GM18909 (cell line): ENCODE data around the gene SPATA32.

Source experiments
- ATAC-seq: cut with Tn5 transposase; IDR thresholded peaks from one replicate; pipeline ENCODE4 v1.9.1; 2021; ENCODE audit warnings: mild to moderate bottlenecking; ENCODE audit not compliant: unreplicated experiment, poor library complexity

SPATA32 gene

DNA sequence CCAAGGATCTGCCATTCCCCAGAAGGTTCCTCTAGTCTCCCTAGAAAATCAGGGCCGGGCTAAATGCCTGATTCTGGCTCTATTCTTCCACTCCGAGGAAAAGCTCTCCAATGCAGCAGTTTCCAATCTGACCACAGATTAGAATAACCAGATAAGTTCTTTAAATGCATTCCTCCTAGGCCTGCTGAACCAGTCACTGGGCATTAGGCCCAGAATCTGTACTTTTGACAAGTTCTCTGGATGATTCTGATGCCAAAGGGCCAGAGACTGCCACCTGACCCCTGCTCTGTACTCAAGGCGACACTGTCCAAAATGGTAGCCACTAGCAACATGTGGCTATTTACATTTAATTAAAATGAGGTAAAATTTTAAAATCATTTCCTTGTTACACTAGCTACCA is 32.6 kb upstream of the SPATA32 start:
- no peak for ATAC-seq

DNA sequence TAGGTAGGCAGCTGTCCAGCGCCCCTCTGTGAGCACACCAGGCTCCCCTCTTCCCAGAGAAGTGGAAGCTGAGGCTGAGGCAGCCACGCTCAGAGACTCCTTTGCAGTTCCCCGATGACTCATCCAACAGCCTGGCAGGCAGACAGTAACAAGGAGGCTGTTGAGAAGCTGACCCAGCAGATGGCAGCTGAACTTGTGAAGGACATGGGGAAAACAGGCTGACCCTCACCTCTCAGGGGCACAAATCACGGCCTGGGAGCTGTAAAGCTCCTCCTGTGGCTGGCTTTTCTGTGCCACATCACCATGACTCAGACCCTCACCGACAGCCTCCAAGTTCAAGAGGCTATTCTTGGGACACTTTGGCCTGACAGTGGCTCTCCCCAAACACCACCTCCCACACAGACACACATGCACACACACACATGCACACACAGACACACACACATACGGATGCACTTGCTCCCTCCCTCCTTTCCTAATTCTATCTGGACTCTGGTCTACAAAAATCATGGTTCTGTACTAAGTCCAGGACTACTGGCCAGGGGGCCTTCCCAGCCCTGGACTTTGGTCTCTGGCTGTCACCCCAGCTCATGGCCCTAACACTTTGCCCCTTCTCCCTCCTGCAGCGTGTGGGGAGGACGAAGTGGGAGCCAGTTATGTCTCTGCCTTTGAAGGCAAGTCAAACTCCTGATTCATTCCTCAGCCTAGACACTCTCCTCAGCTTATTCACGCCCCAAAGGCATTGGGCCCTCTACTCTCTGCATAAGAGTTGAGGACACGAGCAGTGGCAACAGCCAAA is 31.7 kb upstream of the SPATA32 start:
- no peak for ATAC-seq

DNA sequence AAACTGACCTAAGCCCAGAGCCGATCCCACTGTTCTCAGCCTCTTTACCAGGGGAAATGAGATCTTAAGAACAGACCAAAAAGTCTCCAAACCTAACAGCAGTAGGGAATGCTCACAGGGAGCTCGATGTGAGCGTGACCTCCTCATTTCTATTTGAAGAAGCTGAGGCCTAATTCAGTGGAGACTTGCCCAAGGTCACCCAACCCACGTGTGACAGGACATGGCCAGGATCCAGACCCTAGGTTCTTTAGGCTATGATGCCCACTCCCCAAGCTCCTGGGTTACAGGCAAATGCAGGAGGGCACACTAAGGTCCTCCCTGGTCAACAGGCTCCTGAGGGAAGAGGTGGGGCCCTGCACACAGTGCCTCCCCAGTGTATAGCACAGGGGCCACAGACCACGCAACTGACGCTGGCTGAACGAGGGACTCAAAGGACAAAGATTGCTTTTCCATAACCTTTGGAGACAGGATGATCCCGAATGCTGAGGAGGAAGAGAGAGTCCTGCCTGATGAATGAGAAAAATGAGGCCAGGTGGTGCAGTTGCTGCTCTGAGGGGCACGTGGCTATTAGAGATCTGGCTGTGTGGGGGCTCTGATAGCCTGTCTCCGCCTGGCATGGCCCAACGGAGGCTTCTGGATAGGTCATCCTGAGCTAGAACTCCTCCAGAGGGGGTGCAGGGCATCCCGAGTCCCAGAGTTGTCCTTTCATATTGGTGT is 31.0 kb upstream of the SPATA32 start:
- no peak for ATAC-seq

DNA sequence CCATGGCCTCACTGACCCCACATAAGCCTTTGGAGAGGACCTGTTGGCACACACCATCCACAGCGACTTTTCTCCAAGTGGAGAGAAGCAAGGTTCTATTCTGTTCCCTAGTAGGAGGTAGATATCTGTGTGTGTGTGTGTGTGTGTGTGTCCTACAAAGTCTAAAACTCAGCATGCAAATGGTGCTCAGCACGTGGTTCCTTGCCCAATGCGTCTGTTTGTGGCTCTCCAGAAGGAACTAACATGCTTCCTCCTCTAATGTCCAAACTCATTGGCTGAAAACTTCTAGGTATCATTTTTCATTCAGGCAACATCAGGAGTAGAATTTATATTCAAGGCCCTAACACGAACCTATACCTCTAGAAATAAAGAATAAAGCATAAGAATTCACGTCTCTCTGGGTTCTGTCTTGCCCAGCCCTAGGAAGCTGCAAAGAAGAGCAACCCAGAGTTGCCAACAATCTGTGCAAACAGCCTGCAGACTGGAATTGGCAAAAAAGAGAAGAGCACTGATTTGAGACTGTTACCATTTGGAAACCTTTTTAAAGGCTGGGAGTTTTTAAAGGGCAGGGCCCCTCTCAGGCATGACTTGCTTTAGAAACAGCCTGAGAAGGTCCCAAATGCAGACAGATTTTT is 29.4 kb upstream of the SPATA32 start:
- no peak for ATAC-seq

DNA sequence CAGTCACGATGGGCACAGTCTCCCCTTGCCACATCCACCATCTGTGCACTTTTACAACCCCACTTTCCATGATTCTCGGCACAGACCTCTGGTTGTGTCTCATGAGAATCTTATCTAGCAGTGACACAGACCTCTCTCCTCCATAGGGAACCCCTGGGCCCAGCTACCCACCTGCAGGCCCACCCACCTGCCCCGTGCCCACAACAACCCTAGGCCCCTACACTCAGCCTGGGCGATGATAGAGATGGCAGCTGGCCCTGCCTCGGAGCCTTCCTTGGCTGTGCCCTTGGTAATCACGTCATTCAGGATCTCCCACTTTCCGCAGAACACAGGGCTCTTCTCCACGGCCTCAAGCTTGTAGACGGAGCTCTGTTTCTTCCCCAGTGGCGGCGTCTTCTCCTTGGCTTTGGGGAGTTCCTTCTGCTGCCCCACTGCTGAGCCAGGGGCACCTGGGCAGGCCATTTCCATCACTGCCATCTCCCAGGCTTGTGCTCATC is 28.4 kb upstream of the SPATA32 start:
- ATAC-seq = no peak

DNA sequence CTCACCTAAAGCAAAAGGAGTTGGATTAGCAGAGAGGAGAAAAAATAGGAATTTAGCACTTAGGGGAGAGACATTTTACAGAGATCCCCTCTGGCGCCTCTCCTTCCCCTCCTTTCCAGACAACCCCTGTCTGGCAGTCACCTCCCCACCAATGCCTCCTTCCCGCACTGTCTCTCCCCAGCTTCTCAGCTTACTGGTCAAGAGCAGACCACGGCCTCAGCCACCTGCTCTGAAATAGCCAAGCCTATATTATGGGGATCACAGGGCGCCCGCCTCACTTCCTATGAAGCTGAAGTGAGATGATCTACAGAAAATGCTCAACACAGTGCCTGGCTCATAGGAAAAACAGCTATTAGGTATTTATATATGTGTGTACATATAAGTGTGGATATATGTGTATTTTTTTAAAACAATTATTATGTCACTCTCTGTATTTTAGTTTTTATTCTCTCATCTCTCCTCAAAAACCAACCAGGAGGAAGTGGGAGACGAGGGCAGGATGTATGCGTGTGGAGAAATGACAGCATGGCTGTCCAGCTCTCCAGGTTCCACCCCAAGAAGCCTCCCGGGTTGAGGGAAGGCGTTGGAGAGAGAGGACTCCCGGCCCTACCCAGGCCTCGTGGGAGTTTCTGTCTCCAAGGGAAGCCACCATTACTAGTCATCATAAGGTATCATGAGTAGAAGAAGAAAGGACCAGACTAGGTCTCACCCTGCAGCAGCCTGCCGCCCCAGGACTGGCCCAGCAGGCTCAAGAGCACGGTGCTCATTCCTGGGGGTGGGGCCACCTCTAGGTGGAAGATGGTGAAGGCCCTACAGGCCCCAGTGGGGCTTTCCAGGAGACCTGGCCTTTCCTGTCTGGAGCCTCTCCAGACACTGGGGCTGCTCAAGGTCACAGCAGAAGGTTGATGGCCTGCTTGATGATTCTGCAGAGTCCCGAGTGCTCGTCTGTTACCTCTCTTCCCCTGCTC is 27.7 kb upstream of the SPATA32 start:
- no peak for ATAC-seq

DNA sequence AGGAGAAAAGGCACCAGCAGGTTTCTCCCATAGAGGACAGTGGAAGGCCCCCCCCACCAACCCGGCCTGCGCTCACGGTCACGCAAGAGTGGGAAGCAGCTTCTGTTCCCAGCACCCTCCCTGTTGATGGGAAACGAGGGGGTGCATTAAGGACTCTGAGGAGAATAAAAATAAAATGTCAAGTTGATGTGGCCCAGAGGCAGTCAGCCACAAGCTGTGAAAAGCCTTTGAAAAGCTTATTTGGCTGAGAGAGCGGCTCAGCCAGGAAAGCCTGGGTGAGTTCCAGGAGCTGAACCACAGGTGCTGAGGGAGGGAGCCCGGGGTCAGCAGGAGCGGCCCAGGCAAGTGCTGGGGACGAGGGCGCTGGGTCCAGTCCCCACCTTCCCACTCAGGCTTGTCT is 26.9 kb upstream of the SPATA32 start:
- ATAC-seq = no peak

DNA sequence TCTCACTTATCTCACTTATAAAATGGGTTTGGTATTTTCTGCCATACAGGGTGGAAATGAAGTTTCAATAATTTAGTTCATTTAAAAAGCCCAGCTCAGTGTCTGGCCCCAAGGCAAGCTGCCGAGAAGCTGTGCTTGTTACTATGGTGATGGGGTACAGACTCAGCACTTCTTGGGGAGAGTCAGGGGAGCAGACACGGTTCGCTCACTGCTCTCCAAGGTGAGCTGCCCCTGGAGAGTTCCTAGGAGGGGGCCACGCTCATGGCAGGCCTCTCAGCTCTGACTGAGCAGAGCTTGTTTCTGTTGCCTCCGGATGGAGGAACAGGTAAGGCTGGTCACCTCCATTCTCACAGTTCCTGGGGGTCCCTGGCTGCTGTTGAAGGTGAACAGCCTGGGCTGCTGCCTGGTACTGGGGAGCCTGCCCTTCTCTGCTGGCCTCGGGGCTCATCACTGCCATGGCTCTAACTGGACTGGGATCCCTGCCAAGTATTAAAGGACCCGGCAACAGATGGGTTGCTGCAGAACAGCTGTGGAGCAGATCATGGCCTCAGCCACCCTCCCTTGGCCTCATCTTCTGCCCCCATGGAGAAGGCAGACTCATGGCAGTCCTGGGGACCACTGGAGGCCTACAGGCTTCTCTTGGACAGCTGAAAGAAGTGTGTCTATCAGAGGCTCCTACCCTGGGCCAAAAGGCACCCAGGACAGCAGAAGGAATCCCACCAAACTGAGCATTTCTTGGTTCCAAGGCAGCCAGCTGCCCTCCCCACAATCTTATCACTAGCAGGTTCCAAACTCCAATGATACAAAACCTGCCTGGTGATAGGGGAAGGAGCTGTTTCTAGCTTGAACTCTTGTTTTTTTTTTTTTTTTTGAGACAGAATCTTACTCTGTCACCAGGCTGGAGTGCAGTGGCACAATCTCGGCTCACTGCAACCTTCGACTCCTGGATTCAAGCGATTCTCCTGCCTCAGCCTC is 25.9 kb upstream of the SPATA32 start:
- ATAC-seq = no peak

DNA sequence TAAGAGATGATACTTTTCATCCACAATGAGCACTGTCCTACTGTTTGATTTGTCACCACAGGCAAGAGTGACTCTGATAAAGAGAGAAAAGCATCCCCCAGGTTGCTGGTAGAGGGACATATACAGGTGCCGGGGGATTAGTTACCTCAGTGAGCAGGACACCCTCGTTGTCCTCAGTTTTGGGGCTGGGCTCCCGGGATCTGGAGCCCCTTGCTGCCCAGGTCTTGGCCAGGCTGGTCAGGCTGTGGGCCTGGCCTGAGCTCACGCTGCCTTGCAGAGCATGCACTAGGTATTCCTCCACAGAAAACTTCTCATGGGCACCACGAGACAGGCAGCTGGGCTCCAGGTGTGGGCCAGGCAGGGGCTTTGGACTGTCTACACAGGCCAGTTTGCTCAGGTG is 24.4 kb upstream of the SPATA32 start:
- ATAC-seq = no peak

DNA sequence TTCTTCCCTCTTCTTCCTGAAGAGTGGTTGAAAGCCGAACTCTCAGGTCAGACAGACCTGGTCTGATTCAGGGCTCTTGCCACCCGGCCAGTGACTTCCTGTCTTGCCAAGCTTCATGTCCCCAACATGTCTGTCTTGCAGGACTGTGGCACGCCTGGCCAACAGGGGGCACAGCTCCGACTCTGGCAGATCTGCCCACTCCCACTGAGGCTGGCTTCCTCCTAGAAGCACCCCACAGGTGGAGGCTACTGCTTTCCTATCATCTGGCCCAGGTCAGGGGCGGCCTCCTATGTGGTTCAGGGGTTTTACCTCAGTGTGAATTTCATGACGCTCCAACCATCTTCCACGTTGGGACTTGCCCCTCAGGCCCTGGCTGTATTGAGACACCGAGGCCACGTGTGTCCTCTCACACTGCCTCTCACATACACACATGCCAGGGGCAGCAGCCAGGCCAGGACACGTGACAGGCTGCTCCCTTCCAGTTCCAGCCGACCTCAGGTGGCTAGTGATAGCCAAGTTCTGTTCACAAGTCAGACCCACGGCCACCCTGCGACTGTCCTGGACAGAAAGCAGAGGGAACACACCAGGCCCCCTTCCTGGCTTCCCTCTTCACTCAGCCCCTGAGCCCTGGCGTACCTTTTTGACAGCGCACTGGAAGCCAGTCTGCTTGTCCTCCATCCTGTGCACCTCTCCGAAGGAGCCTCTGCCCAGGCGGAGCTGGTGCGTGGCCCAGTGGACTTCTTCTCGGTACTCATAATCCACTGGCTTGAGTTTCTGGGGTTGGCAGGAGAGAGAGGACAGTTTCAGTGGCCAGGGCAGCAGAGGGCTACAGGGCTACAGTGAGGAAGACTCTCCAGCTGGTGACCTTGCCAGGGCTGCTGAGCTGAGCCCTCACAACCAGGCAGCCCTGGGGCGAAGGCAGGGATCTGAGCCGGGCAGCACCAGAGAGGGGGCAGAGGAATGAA is 22.6 kb upstream of the SPATA32 start:
- ATAC-seq = no peak

DNA sequence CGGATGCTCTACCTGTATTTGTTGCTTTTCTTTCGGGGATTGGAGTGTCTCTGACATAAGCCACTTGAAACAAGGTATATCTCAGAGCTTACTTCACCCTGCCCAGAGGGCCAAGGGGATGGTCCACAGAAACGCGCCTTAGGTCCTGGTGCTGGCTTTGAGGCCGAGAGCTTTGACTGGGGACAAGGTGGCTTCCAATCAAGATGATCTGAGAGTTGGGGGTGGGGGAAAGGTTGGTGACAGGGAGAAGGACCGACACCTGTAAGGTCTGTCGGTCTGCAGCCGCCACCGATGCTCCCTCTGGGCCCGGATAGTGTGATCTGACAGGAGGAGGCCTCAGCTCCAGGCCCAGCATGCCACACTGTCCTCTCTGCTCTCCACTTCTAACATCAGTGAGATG is 21.8 kb upstream of the SPATA32 start:
- no peak for ATAC-seq

DNA sequence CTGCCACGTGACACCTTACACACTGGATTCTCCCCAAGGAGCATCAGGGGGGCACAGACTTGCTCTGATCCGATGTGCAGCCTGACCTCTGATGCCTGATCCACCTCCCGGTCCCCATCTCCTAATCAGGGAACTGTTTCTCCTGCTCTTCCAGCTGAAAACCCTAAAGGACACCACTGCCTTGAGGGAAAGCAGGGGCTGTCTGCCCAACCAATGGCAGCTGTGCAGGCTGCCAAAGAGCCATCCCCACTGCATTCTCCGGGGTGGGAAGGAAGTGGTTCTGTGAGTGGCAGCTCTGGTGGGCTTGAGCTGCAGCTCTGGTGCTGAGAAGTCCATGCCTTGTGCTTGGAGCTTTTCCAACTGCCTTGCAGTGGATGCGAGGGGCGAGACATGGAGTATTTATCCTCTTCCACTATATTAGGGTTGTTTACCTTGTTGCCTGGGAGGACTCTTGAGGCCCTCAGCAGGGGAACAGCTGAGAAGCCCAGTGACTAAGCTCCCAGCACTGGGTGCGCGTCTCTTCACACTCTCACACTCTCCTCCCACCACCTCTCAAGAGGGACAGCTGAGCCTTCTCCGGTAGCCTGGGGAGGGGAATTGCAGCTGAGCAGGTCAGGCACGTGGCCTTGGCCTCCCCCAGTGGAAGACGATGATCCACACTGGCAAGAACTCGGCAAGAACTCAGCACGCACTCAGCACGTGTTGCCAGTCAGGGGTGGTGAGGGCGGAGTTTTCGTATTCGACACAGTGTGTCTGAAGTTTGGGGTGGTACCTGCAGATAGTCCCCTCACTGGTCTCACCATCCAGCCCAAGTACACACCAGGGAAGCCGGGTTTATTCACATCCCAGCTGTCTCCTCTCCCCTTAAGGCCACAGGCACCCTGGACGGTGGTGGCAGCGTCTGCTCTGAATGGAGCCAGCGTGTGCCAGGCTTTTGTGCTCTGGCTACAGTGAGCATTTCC is 21.1 kb upstream of the SPATA32 start:
- no peak for ATAC-seq

DNA sequence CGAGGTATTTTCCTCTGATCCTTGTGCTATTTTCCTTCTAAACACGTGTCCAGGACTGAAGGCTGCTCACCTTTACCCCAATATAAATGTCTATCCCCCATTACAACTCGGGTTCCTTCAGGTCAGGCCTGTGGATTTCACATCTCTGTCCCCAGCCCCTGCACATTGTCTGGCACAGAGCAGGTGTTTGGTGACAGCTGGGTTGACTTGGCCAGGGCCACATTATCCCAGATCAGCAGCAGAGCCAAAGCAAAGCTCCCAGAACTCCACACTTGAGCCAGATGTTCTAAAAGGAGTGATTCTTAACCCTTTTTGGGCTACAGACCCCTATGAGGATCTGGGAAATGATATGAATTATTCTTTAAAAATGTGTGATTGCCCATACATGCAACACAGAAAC is 18.0 kb upstream of the SPATA32 start:
- ATAC-seq = no peak

DNA sequence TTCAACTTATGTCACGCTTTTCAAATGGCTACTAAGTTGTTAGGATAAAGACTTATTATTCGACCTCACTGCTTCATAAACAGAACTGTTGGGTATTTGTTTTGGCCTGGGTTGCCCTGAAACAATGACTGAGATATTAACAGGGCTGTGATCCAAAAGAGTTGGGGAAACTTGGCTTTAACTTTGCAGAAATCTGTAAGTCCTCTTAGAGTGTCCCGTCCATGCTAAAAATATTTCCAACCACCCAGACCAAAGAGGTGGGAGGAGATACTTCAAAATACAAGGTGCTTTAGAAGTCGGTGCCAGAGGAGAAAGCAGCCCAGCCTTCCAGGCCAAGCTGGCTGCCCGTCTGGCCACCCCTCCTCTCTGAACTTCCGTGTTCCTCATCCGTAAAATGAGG is 16.1 kb upstream of the SPATA32 start:
- no peak for ATAC-seq

DNA sequence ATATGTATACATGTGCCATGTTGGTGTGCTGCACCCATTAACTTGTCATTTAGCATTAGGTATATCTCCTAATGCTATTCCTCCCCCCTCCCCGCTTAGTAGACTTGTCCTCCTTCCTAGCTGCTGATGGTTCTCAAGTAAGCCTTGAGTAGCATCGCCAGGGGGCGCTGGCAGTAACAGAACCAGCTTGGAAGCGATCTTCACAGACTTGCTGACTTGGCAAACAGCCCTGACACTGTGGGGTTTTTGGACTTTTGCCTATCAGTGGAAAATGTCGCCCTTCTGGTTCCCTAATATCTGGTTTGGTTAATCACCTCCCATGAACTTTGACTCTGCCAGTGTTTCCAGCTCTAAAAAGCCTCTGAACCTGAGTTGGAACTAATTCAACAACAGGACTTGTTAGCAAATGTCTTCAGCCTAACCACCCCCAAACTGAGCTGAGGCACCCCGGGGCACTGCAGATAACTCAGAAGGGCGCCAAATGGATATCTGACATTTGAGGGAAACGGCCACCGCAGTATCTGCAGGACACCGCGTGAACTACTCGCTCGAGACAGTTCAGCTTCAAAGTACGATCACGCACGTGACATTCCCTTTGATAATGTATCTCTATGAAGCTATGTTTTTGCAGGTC is 15.4 kb upstream of the SPATA32 start:
- no peak for ATAC-seq

DNA sequence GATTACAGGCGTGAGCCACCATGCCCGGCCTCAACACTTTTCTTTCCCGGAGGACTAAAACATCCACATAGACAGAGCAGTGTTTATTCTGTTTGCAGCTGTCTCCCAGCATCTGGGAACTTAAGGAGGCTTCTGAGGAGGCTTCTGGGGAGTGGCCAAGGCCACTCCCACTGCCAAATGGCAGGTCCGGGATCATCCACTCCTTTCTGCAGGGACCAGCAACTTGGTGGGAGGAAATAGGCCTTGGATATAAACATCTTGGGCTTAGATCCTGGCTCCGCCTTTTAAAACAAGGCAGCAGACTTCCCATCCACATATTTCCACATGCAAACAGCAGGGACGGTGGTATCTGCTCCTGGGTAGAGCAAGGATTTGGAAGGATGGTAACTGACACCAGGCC is 14.1 kb upstream of the SPATA32 start:
- no peak for ATAC-seq
